GM18867 (cell line): ENCODE results near the gene CCDC177.

Experiments
- ATAC-seq: cut with Tn5 transposase; IDR thresholded peaks from one replicate; pipeline ENCODE4 v1.9.1; 2021; ENCODE audit warnings: mild to moderate bottlenecking, moderate library complexity; ENCODE audit not compliant: unreplicated experiment

The CCDC177 gene

DNA sequence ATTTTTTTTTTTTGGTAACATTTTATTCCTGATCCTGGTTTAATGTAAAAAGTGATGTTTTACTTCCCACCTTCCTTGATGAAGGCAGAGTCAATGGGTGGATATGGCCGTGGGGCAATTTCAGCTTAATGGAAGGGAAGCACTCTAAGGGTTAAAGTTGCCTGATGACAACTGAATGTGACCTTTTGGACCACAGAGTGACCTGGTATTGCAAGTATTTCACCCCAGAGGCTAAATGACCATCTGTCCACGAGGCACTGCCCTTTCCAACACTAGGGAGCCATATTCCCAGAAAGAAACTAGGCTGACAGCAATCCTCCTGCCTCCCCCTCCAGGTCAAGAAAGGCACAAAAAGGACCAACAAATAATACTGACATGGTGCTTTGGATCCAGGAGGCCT is 4.8 kb downstream of the CCDC177 start:
- no peak for ATAC-seq

DNA sequence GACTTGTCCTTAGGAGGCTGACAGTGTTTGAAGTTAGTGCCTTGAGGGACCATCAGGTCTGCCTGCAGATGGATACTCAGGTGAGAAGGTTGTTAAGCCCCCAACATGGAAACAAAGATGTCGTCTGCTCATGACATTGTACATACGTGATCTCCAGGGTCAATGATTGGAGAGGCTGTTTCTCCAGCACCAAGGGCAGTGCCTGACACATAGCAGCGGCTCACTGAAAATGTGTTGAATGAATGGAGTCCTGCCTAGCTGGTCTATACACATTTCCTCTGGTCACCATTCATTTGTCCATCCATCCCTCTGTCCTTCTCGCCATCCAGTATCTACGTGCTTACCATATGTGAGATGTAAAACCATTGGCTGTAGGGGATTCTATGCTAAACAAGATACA is 7.1 kb downstream of the CCDC177 start:
- no peak for ATAC-seq

DNA sequence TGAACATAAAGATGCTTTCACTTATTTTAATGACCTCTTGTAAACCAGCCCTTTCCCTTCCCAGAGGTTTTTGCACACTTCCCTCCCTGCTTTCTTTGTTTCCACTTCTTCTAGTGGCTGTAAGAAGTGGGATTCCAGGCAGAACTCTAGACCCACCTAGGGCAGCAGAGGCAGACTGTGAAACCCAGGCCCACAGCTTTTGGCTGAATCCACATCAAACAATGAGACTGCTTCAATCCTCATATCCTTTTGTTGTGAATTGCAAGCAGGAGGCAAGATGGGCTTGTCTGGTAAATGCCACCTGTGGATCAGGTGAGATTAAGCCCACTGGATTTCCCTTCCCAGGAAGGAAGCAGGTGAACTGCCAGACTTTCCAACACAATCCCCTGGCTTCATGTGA is 12.8 kb downstream of the CCDC177 start:
- no peak for ATAC-seq

DNA sequence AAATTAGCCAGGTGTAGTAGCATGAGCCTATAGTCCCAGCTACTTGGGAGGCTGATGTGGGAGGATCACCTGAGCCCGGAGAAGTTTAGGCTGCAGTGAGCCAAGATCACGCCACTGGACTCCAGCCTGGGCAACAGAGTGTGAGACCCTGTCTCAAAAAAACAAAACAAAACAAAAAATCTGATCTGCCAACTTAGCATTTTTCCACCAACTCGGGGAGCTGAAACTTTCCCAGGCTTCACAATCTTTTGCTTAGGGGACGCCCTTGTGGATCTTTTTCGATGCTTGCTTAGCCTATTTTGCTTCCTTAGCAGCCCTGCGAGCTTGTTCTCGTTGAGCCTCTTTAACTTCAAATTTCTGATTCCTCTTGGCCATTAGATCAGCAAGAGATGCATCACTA is 13.8 kb downstream of the CCDC177 start:
- no peak for ATAC-seq

DNA sequence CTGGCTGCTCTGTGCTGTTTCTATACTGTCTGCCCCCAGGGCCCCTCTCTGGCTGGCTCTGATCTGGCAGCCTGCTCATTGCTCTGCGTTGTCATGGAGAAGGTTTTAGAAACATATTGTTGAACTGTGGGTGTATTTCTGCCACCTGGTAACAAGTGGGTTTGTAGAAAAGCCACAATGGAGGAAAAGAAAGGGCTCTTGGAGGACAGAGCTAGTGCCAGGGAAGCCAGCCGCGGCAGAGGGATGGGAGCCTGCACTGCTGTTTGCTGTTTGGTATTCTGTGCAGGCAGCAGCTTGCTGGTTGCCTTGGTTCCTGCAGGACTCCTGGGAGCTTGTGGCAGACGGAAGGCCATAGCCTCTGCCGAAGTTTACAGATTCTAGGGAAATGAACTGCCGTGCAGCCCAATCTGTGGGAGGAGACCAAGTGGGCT is 15.1 kb downstream of the CCDC177 start:
- no peak for ATAC-seq

DNA sequence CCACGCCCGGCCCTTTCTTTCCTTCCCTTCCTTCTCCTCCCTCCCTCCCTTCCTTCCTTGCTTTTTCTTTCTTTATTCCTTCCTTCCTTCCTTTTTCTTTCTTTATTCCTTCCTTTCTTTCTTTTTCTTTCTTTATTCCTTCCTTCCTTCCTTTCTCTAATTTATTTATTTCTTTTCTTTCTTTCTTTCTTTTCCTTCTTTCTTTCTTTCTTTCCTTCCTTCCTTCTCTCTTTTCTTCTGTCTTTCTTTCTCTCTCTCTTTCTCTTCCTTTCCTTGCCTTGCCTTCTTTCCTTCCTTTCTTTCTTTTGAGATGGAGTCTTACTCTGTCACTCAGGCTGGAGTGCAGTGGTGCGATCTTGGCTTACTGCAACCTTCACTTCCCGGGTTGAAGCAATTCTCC is 15.9 kb downstream of the CCDC177 start:
- ATAC-seq: no peak

DNA sequence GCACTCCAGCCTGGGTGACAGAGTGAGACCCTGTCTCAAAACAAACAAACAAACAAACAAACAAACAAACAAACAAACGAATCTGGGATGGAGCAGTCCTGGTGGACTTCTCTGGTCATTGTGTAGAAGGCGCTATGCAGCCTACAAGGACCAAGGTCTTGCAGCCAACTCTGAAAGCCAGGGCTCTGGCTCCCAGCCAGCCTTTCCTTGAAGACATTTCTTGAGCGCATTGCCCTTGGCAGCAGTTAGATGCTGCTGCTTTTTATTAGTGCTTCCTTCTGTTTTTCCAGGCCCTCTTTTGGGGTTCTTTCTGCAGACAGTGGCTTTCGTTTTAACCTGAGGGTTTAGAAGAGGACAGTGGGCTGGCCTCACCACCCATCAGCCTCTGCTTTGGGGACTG is 20.2 kb downstream of the CCDC177 start:
- no peak for ATAC-seq

DNA sequence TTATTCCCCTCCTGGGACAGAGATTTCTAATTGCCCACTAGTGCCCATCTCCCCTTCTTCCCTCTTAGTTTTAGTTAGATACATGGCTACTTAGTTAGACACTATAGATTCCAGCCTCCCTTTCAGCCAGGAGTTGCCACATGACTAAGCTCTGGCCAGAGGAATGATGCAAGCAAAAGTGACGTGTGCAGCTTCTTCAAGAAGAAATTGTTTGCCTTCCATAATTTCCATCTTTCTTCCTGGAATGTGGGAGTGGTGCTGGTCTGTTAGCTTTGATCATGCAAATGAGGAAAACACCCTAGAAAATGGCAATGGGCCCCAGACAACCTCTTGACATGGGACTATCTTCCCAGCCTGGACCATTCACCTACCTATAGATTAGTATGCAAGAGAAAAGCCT is 21.4 kb downstream of the CCDC177 start:
- no peak for ATAC-seq

DNA sequence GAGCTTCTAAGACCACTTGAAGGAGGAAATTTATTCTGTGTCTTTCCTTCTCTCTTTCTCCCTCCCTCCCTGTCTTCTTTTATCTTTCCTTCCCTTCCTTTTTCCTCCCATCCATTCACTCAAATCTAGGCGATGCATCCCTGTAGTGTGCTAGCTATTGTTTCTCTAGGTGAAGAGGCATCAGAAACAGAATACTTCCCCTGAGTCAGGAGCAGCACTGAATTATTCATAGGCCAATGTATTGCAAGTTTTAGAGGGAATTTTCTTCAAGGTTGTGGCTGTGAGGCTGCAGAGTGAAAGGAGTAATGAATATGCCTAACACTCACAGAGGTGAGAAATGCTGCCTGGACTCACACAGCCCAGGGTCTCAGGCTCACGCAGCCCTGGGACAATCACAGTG is 23.2 kb downstream of the CCDC177 start:
- no peak for ATAC-seq

DNA sequence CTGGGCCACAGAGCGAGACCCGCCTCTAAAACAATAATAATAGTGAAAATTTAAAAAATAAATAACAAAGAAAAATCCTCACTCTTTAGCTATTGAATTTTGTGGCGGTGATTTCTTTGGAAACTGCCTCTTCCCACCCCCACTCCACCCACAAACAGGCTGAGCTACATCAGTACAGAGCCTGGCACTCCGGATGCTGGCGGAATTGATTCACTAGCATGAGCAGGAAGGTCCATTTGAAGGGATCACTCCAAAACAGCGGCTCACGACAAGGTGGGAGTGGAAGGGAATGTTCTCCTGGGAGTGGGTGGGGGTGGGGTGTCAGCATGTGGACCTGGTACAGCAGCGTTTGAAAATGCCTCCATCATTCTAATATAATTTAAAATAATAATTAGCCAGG is 26.1 kb downstream of the CCDC177 start:
- ATAC-seq: no peak

DNA sequence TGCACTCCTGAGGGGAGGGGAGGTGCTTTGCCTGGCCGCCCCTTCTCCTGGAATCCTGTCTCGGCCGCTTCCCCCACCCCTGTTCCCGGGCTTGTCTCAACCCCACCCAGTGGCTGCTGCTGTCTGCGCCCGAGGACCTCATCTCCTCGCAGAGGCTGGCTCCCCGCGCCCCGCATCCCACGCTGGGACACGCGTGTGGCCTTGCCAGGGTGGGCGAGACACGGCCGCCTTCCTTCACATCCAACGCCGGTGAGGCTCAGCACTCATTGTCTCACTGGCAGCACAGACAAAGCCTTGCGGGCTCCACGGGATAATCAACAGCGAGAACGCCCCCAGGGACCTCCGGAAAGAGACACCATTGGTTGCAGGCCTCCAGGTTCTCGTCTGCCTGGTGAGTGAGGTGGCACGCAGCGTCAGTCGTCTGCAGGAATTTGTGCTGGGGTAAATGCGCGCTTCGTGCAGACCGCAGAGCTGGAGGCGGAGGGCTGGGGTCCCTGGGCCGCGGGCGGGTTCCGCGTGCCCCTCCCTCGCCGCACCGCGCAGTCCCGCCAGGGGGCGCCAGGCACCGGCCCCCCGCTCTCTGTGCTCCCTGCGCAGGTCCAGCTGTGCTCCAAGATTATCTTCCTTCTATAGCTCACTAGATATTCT is 26.8 kb downstream of the CCDC177 start:
- no peak for ATAC-seq

DNA sequence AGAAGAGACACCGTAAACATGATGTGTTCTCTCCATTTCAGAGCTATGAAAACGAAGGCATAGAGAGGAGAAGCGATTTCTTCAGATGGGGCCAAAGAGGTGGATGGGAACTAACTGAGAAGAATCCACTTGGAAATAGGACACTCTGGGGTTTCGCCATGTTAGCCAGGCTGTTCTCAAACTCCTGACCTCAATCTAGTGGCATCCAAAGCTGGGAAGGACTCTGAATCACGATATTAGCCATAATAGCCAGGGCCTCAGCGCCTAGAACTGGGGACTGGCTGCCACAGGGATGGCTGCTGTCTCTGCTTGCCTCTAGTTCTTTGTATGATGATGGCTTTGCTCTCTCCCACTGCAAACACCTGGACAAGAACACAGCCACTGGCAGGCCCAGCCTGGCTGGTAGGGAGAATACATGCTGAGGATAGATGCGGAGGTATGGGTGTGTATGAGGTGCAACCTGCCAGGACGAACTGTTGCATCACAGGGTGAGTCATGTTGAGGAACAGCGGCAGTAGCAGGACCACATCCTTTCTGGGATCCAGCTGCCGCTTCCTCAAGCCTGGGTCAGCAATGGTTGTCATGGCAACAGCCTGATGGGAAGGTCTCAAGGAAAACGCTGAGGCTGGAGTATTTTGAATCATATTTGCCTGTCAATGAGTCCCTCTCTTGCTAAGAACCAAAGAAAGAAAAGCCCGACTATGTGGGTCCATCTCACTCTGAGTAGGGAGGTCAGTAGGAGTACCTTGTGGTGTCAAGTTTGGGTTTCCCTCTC is 31.1 kb downstream of the CCDC177 start:
- ATAC-seq: no peak

DNA sequence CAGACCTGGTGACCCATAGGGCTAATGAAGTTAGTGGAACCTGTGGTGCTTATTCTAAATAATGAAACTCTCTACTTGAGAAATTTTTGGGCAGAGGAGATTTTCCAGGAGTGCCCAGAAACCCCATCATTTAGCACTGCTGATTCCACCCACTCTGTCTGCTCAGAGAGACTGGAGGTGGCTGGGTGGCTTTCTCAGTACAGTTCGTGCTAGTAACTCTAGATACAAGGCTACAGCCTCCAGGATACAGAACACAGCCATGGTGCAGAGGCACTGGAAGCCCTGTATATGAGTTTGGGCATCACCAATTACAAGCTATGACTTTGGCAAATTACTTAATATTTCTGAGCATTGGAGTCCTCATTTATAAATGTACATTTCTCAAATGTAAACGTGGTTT is 32.4 kb downstream of the CCDC177 start:
- no peak for ATAC-seq

DNA sequence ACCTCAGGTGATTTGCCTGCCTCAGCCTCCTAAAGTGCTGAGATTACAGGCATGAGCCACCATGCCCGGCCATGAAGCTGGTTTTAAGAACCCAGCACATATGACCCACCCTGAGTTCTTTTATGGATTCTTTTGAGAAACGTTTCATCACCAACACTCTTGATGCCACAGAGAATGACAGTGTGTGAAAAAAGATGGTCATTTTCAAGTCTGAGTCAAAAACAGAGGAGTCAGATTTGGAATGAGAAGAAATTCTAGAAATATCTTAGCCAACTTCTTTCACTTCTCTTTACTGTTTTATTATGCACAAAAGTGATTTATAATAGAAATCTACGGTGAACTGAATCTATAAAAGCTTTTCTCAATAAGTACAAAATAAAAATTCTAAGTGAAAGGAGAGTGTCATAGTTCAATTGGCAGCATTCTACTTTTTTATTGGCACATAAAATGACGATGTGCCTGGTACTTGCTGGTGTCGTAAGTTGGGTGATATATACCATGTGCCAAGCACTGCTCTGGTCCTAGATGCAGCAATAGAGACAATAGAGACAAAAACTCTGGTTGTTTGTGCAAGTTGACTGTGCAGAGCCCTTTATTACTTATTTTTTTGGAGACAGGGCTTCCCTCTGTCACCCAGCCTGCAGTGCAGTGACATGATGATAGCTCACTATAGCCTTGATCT is 33.9 kb downstream of the CCDC177 start:
- ATAC-seq: no peak

DNA sequence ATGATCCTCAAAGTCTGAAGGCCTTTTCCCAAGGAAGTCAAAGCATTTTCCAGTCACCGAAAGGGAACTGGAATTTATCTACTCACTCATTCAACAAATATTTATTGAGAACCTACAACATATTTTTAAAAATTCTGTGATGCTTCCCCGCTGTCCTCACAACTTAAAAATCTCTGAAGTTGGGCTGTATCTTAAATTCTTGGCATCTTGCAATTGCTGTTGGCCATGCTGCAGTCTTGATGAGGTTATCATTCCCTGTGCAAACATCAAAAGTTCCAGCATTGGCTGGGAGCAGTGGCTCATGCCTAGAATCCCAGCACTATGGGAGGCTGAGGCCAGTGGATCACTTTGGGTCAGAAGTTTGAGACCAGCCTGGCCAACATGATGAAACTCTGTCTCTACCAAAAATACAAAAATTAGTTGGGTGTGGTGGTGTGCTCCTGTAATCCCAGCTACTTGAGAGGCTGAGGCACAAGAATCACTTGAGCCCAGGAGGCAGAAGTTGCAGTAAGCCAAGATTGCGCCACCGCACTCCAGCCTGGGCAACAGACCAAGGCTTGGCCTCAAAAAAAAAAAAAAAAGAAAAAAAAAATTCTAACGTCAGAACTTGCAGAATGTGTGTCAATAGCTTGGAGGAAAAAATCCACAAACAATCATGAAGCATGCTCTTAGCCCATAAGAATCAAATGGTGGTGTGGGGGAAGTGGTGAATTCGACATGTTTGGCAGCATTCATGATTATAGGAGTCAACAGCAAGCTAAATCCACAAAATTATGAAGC is 34.9 kb downstream of the CCDC177 start:
- ATAC-seq: no peak

DNA sequence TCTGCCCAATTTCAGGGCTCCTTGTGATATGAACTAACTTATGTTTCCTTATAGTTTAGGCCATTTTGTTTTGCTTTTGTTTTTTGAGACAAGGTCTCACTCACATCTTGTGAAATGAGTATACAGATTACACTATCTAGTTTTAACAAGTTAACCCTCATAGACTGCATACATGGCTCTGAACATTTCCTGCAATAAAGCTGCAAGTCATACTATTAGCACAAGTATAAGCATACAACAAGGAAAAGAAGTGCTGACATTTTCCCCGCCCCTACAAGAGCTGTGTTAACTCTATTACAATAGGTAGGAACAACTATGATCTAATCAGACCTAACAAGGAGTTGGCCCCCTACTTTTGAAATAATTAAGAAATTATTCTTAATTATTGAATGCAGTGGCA is 35.9 kb downstream of the CCDC177 start:
- no peak for ATAC-seq

DNA sequence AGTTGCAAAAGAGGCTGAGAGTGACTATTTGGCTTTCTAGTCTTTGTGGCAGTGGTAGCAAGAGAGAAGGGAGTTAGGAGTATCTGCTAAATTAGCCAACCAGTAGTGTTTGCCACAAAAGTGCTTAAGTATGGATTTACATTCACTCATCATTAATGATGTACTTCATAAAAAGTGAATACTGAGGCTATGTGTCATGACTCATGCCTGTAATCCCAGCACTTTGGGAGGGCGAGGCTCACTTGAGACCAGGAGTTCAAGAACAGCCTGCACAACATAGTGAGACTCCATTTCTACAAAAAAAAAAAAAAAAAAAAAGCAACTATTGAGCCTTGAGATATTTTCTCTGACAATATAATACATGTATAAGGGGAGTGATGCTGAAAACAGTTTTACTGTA is 36.8 kb downstream of the CCDC177 start:
- ATAC-seq: no peak

DNA sequence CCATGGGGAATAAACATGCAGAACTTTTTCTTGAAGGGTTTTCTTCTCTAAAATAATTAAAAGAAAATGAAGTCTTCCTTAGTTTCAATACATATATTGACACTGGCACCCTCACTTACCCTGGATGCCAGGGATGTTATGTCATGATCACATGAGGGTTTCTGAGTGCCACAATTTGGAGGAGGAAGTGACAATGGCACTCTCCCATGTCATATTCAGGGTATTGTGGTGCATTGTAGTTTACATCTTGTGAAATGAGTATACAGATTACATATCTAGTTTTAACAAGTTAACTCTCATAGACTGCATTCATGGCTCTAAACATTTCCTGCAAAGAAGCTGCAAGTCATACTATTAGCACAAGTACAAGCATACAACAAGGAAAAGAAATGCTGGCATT is 37.7 kb downstream of the CCDC177 start:
- no peak for ATAC-seq

DNA sequence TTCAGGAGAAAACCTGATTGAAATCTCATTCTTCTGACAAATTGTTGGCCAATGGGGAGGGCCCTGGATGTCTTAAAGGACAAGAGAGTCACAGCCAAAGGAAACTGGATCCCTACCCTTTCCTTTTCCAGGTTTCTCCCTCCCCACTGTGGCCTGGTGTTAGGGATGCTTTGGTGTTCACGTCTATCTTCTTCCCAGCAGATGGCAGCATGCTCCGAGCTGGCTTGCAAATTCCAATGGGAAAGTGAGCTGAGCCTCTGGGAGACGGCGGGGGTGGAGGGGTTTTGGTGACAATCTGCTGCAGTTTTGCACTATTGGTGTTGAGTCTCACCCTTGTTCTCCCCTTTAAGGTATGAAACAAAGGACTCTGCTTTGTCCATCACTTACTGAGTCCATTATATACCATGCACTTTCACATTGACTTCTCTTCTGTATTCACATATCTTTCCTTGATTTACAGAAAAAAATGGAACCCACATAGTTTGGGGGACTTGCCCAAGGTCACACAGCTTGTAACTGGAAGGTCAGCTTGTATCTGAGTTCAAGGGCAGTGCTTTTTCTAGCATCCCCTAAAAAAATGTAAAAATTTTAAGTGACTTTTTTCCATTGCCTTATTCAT is 39.3 kb downstream of the CCDC177 start:
- ATAC-seq: no peak

DNA sequence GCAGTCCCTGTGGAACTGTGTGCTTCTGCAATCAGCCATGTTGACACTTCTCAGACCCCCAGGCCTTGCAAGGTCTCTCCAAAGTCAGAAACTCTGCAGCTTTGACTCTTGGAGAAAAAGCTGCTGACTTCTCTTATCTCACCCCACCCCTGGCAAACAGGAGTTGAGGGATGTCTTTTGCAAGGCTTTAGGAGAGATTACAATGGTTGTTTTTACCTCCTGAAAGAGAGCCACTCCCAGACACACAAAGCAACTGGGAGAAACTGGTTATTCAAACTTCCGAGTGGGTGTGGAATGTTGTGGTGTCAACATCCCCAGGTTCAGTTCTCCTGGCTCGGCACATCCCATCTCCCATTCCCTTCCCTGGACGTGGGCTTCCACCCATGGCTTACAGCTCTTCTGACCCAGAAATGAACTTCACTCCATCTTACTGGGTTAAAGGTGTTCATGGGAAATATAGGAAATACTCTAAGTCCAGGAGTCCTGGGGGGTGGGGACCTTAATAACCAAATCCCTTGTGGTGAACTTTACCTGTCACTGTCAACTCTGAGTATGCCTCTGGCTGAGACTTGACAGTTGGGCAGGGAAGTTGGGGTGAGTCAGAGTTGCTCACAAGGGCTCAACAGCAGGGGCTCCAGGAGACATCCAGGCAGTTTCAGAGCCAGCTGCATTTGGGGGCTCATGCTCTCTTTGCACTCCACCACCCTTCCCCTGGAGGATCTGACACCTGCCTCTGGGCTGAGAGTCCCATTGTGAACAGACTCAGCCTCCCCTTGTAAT is 41.9 kb downstream of the CCDC177 start:
- no peak for ATAC-seq
